ACHN (cell line): ENCODE results near the gene ACMSD.

Experiments
- DNase-seq: peaks from one replicate; pipeline ENCODE4 v3.0.0-alpha.2; 2015
- in situ Hi-C: cut with HindIII; loops from 2 replicates; pipeline ENCODE4 v1.10.0; 2017; ENCODE audit warnings: low sequenced_read_pairs, low pct_ligation_motif_present, low pct_unique_long_range_greater_than_20kb

ACMSD gene

GRCh38 chr2:134926231-134926931 is 88.0 kb downstream of the ACMSD start:
- DNase-seq: no peak
- in situ Hi-C loops: no loop called here

- in situ Hi-C loops: no loop called here
- peak; percentile 28 for DNase-seq
Observed at GRCh38 chr2:134927195-134927594, 88.8 kb downstream of the ACMSD start.

- DNase-seq: no peak
- in situ Hi-C loops: no loop called here
Observed at GRCh38 chr2:134932864-134933526, 94.6 kb downstream of the ACMSD start.

GRCh38 chr2:134933732-134934131 is 95.3 kb downstream of the ACMSD start:
- in situ Hi-C loops: no loop called here
- no peak for DNase-seq

- DNase-seq: no peak
- in situ Hi-C loops: no loop called here
Observed at GRCh38 chr2:134934150-134934549, 95.7 kb downstream of the ACMSD start.

GRCh38 chr2:134934641-134935040 is 96.2 kb downstream of the ACMSD start:
- in situ Hi-C loops: no loop called here
- no peak for DNase-seq

GRCh38 chr2:134936691-134937090 is 98.3 kb downstream of the ACMSD start:
- DNase-seq: no peak
- in situ Hi-C loops: no loop called here

- DNase-seq: no peak
- in situ Hi-C loops: no loop called here
Observed at GRCh38 chr2:134943540-134943939, 105.1 kb downstream of the ACMSD start.

GRCh38 chr2:134944975-134945374 is 106.6 kb downstream of the ACMSD start:
- in situ Hi-C loops: no loop called here
- DNase-seq: no peak

- in situ Hi-C loops: no loop called here
- no peak for DNase-seq
Observed at GRCh38 chr2:134946073-134946472, 107.7 kb downstream of the ACMSD start.

- in situ Hi-C loops: no loop called here
- no peak for DNase-seq
Observed at GRCh38 chr2:134949981-134950708, 111.7 kb downstream of the ACMSD start.

- in situ Hi-C loops: no loop called here
- no peak for DNase-seq
Observed at GRCh38 chr2:134950886-134951285, 112.5 kb downstream of the ACMSD start.
